ENCODE results near the gene TIMM22. TPM values are rescaled to one million over a fixed set of nuclear protein-coding genes. Genes with fewer than 3 reads are reported as not detected.
"Not testable (repeated sequence)": the region's sequence is repeated elsewhere in the genome, so short reads cannot be mapped to it uniquely, and the experiment has no call there.

The TIMM22 gene
- total and polyA plus RNA-seq, 4 donors = 7.2 to 12.2 (median 9.9) TPM

GRCh38 chr17:969811-970355 is 27.0 kb upstream of the TIMM22 start:
- peak in 2 of 3 donors; percentile 52 to 55 for DNase-seq
- no peaks in the 10 kb centered on the region for H3K27me3 ChIP-seq (ENCODE audit: control insufficient read depth in 3 of 3, insufficient read depth in 3 of 3, low read length in 2 of 3)
- 53 to 56% methylated on average over 18 of the region's 18 CpGs for WGBS, 2 donors
- no peak for ATAC-seq (ENCODE audit: insufficient read depth, low FRiP score)
- H3K36me3 ChIP-seq (ENCODE audit: control insufficient read depth in 4 of 4, insufficient read depth in 4 of 4, low read length in 4 of 4) = no peaks in the 10 kb centered on the region
- no peak overlapping the region for H3K4me3 ChIP-seq
- no peaks in the 10 kb centered on the region for H3K9me3 ChIP-seq (ENCODE audit: control insufficient read depth in 4 of 4, insufficient read depth in 3 of 4, low read length in 3 of 4)
- H3K27ac ChIP-seq (ENCODE audit: low read depth in 1 of 2, low read length in 1 of 2) = peak overlapping the region in 1 of 2 donors; percentile 42
- H3K9ac ChIP-seq (ENCODE audit: insufficient read depth in 1 of 2, low read length in 2 of 2) = peak overlapping the region in 1 of 2 donors; percentile 71
- TF ChIP-seq, protein P1, sequence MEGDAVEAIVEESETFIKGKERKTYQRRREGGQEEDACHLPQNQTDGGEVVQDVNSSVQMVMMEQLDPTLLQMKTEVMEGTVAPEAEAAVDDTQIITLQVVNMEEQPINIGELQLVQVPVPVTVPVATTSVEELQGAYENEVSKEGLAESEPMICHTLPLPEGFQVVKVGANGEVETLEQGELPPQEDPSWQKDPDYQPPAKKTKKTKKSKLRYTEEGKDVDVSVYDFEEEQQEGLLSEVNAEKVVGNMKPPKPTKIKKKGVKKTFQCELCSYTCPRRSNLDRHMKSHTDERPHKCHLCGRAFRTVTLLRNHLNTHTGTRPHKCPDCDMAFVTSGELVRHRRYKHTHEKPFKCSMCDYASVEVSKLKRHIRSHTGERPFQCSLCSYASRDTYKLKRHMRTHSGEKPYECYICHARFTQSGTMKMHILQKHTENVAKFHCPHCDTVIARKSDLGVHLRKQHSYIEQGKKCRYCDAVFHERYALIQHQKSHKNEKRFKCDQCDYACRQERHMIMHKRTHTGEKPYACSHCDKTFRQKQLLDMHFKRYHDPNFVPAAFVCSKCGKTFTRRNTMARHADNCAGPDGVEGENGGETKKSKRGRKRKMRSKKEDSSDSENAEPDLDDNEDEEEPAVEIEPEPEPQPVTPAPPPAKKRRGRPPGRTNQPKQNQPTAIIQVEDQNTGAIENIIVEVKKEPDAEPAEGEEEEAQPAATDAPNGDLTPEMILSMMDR (IDR thresholded peaks at IDR 0.05; ENCODE audit: control extremely low read depth, extremely low read depth) = no peak
- peaks cover 0 to 21% (median 7%) of the 10 kb centered on the region in 5 donors for H3K4me1 ChIP-seq (ENCODE audit: control insufficient read depth in 5 of 5, insufficient read depth in 5 of 5, low read length in 5 of 5)

DNA sequence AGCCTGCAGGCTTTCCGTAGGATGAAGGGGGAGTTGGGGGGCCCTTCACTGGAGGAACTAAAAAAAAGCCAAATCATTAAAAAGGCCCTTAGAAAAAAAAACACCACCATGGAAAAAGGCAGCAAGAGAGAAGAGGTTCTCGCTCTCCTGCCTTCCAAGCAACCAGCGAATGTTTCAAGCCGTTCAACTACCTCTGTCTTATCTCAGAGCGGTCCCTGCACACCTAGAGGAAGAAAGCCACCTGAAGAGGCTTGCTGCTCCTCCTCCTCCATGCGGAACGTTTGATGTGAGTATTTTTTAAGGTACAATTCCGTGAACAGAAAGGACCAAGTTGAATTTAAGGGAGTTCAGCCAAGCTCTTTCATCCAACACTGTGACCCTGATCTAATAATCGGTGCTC is 26.6 kb upstream of the TIMM22 start:
- TF ChIP-seq, protein P1 (IDR thresholded peaks at IDR 0.05; ENCODE audit: control extremely low read depth, extremely low read depth) = no peak
- Histone ChIP-seq H3K27ac (ENCODE audit: low read depth in 1 of 2, low read length in 1 of 2) (no peak overlapping the region), H3K4me1 (ENCODE audit: control insufficient read depth in 5 of 5, insufficient read depth in 5 of 5, low read length in 5 of 5) (peaks cover 0 to 20% (median 6%) of the 10 kb centered on the region in 5 donors), H3K4me3 (no peak overlapping the region), H3K36me3 (ENCODE audit: control insufficient read depth in 4 of 4, insufficient read depth in 4 of 4, low read length in 4 of 4) (no peaks in the 10 kb centered on the region), H3K27me3 (ENCODE audit: control insufficient read depth in 3 of 3, insufficient read depth in 3 of 3, low read length in 2 of 3) (no peaks in the 10 kb centered on the region), H3K9ac (ENCODE audit: insufficient read depth in 1 of 2, low read length in 2 of 2) (peak overlapping the region in 1 of 2 donors; percentile 71), H3K9me3 (ENCODE audit: control insufficient read depth in 4 of 4, insufficient read depth in 3 of 4, low read length in 3 of 4) (no peaks in the 10 kb centered on the region)
- no peak for ATAC-seq (ENCODE audit: insufficient read depth, low FRiP score)
- peak in 2 of 3 donors; percentile 27 to 54 for DNase-seq
- 65 to 68% methylated on average over 9 of the region's 9 CpGs for WGBS, 2 donors

- H3K27ac ChIP-seq (ENCODE audit: low read depth in 1 of 2, low read length in 1 of 2); DNase-seq; H3K27me3 ChIP-seq (ENCODE audit: control insufficient read depth in 3 of 3, insufficient read depth in 3 of 3, low read length in 2 of 3); H3K9me3 ChIP-seq (ENCODE audit: control insufficient read depth in 4 of 4, insufficient read depth in 3 of 4, low read length in 3 of 4); H3K4me3 ChIP-seq; ATAC-seq (ENCODE audit: insufficient read depth, low FRiP score); H3K36me3 ChIP-seq (ENCODE audit: control insufficient read depth in 4 of 4, insufficient read depth in 4 of 4, low read length in 4 of 4); H3K9ac ChIP-seq (ENCODE audit: insufficient read depth in 1 of 2, low read length in 2 of 2): not testable (repeated sequence)
- 94 to 95% methylated on average over 14 of the region's 14 CpGs for WGBS, 2 donors
- H3K4me1 ChIP-seq (ENCODE audit: control insufficient read depth in 5 of 5, insufficient read depth in 5 of 5, low read length in 5 of 5) = peaks cover 0 to 20% (median 7%) of the 10 kb centered on the region in 5 donors
Observed at GRCh38 chr17:971861-972260, 25.1 kb upstream of the TIMM22 start.

- H3K4me1 ChIP-seq (ENCODE audit: control insufficient read depth in 5 of 5, insufficient read depth in 5 of 5, low read length in 5 of 5) = peaks cover 3 to 30% (median 4%) of the 10 kb centered on the region in 5 donors
- TF ChIP-seq, protein P1 (IDR thresholded peaks at IDR 0.05; ENCODE audit: control extremely low read depth, extremely low read depth) = no peak
- H3K27ac ChIP-seq (ENCODE audit: low read depth in 1 of 2, low read length in 1 of 2) = no peak overlapping the region
- ATAC-seq (ENCODE audit: insufficient read depth, low FRiP score) (no peak), DNase-seq (no peak)
- no peak overlapping the region for H3K9ac ChIP-seq (ENCODE audit: insufficient read depth in 1 of 2, low read length in 2 of 2)
- H3K27me3 ChIP-seq (ENCODE audit: control insufficient read depth in 3 of 3, insufficient read depth in 3 of 3, low read length in 2 of 3) = no peaks in the 10 kb centered on the region
- H3K36me3 ChIP-seq (ENCODE audit: control insufficient read depth in 4 of 4, insufficient read depth in 4 of 4, low read length in 4 of 4) = no peaks in the 10 kb centered on the region
- no peak overlapping the region for H3K4me3 ChIP-seq
- WGBS, 2 donors = 78 to 83% methylated on average over 12 of the region's 12 CpGs
- H3K9me3 ChIP-seq (ENCODE audit: control insufficient read depth in 4 of 4, insufficient read depth in 3 of 4, low read length in 3 of 4) = no peaks in the 10 kb centered on the region
Observed at GRCh38 chr17:973053-973452, 23.9 kb upstream of the TIMM22 start.

DNA sequence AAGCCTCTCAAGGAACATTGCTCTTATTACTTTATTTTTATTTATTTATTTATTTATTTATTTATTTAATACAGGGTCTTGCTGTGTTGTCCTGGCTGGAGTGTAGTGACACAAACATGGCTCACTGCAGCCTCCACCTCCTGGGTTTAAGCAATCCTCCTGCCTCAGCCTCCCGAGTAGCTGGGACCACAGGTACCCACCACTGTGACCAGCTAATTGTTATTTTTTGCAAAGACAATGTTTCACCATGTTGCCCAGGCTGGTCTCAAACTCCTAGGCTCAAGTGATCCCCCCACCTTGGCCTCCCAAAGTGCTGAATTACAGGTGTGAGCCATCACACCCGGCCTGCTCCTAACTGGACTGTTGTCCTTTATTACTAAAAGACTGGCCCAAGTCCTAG is 22.2 kb upstream of the TIMM22 start:
- not testable (repeated sequence) for ATAC-seq (ENCODE audit: insufficient read depth, low FRiP score); H3K9ac ChIP-seq (ENCODE audit: insufficient read depth in 1 of 2, low read length in 2 of 2); H3K27ac ChIP-seq (ENCODE audit: low read depth in 1 of 2, low read length in 1 of 2); H3K27me3 ChIP-seq (ENCODE audit: control insufficient read depth in 3 of 3, insufficient read depth in 3 of 3, low read length in 2 of 3); H3K9me3 ChIP-seq (ENCODE audit: control insufficient read depth in 4 of 4, insufficient read depth in 3 of 4, low read length in 3 of 4); H3K36me3 ChIP-seq (ENCODE audit: control insufficient read depth in 4 of 4, insufficient read depth in 4 of 4, low read length in 4 of 4); DNase-seq; H3K4me3 ChIP-seq
- H3K4me1 ChIP-seq (ENCODE audit: control insufficient read depth in 5 of 5, insufficient read depth in 5 of 5, low read length in 5 of 5) = peaks cover 3 to 27% (median 7%) of the 10 kb centered on the region in 5 donors
- WGBS, 2 donors = 89 to 94% methylated on average over 2 of the region's 2 CpGs
